IPS DF 19.7 (cell line): ENCODE measurements around the gene MZT2B.
"Not testable (repeated sequence)": the region's sequence is repeated elsewhere in the genome, so short reads cannot be mapped to it uniquely, and the experiment has no call there.

Experiments used
- DNase-seq: peaks from one replicate; pipeline ENCODE4 v3.0.0-alpha.2; 2013; ENCODE audit warnings: low read depth, low spot score

MZT2B gene

DNA sequence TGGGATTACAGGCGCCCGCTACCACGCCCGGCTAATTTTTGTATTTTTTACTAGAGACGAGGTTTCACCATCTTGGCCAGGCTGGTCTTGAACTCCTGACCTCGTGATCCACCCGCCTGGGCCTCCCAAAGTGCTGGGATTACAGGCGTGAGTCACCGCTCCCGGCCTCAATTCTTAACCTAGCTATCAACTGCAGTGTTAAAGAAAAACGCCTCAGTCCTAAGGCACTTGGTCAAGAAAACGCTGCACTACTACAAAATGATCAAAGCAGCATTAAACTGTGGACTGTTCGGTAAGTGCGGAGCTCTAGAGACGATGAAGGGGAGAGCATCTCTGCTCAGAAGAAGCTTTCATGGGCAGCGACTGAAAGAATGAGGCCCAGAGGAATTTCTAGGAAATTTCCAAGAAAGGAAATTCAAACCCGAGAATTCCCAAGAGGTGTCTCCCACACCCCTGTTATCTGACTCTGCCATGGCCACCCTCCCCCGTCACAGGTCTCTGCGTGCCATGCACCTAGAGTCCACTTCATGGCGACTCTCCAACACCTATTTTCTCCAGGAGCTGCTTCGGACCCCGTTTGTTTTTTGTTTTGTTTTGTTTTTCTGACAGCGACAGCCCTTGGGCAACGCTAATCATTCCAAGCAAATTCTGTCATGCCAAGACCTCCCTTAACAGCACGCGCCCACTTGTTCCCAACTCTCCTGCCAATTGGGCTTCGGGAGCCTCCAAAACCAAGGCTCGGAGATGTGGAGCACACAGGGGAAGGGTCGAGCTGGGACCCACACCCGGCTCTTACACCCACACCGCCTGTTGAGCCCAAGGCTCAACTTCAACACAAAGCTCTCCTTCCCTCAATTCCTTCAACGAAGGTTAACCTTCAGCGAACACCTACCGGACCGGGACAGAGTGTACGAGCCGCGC, 1.4 kb upstream of the MZT2B start:
- not testable (repeated sequence) for DNase-seq

DNA sequence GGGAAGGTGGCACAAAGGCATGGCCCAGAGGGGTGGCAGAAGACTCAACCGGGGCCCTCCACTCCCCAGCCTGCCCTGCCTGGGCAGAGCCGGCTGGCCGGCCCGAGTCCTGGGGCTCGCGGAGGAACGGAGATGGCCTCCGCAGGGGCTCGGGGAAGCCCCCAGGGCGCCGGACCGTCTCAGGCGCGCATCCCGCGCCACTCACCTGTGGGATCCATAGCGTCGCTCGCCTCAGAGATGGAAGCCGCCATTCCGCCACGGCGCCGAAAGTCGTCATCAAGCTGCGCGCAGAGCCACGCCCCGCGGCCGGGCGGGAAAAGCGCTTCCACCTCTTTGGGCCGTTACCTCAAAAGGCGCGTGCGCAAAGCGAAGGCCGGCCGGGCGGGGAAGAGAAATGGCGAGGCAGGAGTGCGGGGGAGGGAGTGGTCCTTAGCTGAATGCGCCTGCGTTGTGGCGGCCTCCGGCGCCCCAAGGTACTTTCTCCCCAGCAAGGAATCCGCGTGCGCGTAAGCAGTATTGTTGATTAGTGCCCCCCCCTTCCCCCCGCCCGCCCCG, 660 bp upstream of the MZT2B start, which contains the start of gene SMPD4:
Gene SMPD4, minus strand, starts transcription at position 278 of the 555 bp plus-strand sequence. CDS start 5,010 bp downstream, outside the sequence.
- DNase-seq, result peak; percentile 60

DNA sequence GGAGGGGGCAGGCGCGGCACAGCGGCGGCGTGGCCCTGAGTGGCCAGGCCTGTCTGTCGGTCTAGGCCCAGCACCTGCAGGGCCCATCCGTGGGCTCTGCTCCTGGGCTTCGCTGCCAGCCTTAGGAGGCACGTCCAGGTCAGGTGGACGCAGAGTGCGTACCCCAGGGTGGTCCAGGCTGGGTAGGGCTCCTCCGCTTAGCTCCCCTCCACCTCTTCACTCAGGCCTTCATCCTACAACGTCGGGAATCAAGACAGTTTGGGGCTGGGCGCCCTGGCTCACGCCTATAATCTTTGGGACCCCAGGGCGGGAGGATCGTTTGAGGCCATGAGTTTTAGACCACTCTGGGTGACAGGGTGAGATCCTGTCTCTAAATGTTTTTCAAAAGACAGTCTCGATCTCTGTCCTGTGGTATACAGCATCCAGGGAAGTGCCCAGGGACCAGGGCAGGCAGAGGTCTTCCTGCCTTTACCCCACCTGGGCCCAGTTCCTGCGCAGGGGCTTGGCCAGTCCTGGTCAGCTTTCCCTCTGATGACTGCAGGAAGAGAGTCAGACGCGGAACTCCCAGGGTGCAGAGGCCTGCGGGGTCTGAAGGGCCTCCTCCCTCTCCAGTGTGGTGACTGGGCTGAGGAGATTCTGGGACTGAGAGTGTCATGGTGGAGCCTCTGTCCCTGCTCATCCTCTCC, 907 bp downstream of the MZT2B start:
- not testable (repeated sequence) for DNase-seq

DNA sequence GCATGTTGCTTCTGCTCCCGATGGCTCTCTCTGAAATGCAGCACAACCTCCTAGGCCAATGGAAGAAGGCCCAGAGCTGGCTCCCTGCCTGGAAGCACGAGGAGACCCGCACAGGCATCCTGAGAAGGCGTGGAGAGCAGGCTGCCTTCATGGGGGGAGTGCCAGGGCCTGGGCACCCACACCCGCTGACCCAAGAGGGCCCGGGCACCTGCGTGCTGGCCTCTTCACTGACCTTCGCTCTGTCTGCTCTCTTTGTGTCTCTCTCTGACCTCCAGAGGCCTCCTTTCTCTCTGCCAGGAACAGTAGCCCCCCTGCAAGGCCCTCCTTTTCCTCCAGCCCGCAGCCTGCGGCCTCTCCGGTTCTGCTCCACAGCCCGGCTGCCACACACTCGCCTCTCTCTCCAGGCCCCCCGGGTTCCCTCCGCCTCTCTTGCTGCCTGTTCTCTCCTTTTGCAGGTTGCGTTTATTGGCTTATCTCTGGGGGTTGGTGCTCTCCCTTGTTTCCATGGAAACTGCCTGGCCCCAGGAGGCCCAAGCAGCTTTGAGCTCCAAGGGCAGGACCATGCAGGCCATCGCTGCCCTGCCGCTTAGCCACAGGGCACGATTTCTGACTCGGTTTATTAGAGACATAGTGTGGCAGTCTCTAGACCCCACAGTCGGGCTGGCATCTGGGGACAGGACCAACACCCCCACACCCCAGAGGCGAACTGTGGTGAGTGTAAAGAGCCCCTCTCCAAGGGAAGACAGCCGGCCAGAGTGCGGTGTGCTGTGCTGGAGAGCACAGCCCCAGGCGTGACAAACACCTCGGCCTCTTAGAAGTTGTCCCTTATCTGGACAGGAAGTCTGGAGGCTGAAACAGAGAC, 1.7 kb downstream of the MZT2B start:
- DNase-seq, result no peak

DNA sequence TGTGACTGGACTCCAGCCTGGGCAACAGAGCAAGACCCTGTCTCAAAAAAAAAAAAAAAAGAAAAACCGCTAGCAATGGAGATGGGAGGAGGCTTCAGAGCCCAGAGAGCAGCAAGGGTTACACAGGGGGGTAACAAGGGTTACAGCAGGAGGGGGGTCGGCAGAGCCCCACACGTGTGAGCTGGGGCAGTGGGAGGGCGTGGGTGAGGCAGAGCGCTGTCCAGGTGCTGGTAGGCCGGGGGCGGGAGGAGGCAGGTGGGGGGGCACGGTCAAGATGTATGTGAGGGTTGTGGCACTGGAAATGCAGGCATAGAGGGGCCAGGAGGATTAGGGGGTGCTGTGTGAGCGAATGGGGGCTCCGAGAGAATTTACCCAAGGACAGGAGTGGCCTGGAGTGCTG, 3.4 kb downstream of the MZT2B start:
- DNase-seq, result no peak

DNA sequence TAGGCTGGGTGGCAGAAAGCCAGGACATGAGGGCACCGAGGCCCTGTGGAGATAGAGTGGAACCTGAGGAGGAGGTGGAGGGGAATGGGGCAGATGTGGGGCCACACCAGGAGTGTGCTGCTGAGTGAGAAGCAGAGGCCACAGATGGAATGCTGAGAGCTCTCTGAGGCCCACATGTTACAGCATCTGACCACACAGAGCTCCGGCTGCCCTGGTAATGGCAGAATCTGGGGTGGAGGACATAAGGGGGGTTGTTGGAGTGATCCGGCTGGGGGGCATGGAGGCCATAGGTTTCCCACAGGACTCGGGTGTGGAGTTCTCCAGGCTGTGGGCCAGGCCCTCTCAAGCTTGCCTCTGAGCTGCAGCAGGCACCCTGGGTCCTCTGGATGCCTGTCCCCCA, 3.8 kb downstream of the MZT2B start:
- DNase-seq, result no peak

DNA sequence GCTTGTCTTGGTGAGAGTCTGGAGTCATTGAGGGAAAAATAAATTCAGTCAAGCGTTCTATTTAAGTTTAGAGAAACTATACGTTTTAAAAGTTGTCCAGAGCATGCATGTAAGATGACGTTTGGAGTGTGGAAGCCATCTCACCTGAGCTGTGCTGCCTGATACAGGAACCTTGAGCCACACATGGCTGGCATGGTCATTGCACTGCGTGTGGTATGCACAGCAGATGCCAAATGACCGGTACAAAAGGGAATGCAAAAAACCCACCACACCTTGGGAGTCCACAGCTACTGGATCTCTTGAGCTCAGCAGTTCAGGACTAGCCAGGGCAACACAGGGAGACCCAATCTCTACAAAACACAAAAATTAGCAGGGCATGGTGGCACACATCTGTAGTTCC, 4.3 kb downstream of the MZT2B start:
- no peak for DNase-seq

DNA sequence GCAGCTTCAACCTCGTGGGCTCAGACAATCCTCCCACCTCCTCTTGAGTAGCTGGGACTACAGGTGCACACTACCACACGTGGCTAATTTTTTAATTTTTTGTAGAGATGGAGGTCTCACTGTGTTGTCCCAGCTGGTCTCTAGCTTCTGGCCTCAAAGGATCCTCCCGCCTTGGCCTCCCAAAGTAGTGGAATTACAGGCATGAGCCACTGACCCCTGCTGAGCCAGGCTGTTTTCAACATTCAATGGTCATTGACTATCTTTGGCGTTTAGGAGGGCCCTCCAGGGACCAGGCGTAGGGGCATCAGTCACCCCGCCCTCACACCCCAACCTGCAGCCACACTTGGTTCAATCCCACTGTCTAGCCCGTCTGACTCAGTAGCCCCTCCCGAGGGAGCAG, 5.2 kb downstream of the MZT2B start:
- no peak for DNase-seq

DNA sequence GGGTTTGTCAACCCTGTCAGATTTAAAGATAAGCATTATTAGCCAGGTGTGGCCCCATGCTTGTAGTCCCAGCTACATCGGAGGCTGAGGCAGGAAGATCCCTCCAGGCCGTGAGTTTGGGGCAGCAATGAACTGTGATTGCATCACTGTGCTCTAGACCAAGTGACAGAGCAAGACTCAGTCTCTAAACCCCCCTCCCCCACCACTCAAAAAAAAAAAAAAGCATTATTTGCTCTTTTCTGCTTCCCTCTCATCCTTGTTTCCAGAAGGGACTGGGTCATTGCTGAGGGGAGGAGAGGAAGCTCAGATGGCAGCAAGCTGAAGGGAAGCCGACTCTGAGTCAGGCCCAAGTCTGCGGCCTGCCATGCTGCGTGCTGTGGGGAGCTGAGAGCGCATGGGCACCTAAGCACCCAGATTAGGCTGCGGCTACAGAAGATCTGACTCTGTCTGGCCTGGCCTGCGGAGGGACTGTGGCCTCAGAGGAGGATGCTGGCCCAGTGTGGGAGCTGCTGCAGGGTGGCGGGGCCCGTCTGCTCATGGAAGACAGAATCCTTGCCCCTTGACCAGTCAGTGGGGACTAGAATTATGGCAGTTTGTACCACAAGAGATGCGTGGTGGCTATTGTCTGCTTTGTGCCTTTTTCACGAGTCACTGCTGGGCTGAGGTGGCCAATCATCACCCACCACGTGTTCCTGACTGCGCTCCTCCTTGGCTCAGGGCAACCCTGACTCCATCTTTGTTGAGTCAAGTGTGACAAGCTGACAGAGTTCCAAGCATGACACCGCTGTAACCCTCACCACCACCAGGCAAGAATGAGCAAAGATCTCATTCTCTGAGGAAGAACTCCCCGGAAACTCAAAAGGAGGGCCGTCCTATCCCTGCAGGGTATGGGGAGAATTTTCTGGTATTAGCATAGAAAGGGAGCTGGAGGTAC, 6.1 kb downstream of the MZT2B start:
- DNase-seq, result not testable (repeated sequence)

DNA sequence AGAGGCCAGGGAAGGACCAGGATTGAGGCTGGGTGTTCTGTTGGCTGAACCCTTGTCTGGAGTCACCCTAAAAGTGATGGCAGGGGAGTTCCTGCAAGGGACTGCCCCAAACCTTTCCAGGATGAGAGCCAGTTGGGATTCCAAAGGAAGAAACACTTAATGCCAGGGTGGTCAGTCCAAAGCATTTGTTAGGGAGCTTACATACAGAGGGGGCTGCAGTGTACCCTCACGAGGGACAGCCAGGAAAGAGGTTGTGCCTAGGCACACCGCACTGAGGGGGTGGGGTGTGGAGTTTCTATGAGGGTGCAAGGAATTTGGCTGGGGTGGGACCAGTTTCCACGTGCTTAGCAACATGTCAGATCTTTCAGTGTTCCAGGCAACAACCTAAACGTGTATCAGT, 6.9 kb downstream of the MZT2B start:
- not testable (repeated sequence) for DNase-seq

DNA sequence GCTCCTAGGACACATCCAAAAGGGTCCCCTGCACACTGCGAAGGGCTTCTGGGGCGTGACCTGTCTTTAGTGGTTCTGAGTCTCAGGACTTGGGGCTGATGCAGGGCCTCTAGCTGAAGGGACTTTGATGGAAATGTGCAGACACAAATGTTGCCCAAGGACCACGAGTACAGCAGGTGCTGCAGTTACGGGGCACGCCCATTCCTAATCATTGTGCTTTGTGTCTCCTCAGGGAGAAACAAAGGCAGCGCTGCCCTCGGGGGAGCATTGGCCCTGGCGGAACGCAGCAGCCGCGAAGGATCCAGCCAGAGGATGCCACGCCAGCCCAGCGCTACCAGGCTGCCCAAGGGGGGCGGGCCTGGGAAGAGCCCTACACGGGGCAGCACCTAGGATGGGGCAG, 8.2 kb downstream of the MZT2B start:
- no peak for DNase-seq

DNA sequence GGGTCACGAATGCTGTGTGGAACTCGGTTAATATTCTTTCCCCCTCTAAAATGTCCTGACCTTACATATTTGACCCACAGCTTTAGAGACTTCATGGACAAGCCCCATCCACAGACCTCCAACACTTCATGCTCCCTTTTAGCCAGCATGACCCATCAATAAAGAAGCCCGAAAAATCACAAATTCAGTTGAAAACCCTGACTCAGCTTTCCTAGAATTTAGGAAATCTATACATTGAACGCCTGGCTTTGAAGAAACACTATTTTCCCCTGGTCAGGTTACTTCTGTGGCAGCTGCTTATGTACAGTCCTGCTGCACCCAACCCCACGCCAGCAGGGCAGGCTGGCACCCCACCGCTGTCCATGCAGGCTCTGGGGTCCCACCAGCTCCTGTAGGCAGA, 9.3 kb downstream of the MZT2B start:
- DNase-seq, result not testable (repeated sequence)

DNA sequence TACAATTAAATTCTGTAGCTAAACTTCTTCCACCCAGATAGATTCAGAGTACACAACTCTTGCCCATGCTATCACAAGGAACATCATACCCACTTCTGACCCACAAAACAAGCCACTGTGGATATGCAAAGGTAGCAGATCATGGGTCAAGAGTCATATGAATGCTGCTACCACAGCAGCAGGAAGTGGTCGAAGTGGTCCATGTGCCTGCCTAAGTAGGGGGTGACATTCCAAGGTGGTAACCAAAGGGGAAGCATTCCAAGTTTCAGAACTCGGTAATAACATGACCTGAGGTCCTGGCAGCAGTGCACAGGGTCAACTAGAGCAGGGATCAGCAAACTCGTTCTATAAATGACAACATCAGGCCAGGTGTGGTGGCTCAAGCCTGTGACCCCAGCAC, 10.4 kb downstream of the MZT2B start:
- not testable (repeated sequence) for DNase-seq

DNA sequence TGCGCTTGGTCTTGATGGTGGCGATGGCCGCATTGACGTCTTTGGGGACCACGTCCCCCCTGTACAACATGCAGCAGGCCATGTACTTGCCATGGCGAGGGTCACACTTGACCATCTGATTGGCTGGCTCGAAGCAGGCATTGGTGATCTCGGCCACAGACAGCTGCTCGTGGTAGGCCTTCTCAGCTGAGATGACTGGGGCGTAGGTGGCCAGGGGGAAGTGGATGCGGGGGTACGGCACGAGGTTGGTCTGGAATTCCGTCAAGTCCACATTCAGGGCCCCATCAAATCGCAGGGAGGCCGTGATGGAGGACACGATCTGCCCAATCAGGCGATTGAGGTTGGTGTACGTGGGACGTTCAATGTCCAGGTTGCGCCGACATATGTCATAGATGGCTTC, 11.8 kb downstream of the MZT2B start:
- not testable (repeated sequence) for DNase-seq

DNA sequence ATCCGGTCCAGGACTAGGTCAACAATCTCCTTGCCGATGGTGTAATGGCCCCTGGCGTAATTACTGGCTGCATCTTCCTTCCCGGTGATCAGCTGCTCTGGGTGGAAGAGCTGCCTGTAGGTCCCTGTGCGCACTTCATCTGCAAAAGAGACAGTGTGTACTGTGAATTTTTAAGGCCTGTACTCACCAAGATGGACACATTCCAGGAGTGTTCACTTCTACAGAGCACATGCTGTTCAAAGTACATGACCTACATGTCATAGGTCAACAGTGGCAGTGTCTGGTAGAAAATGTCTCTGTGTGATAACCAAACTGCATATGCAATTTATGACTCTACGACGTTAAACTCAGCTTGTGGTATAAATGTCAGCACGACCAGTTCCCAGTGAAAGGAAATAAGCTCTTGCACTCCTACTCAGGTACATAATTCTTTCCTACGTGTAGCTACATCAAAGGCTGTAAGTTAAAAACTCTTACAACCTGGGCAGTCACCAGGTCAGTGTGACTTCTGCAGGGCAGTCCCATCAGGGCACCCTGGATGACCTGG, 13.1 kb downstream of the MZT2B start:
- DNase-seq, result not testable (repeated sequence)

DNA sequence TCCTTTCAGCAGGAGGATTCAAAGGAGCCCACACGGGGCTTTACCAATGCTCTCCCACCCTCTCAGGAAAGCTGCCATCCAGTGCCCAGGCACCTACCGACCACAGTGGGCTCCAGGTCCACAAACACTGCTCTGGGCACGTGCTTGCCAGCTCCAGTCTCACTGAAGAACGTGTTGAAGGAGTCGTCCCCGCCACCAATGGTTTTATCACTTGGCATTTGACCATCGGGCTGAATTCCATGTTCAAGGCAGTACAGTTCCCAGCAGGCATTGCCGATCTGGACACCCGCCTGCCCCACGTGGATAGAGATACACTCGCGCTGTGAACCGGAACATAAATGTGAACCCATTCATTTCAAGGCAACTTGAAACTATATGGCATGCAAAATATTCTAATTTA, 14.0 kb downstream of the MZT2B start:
- DNase-seq, result not testable (repeated sequence)

DNA sequence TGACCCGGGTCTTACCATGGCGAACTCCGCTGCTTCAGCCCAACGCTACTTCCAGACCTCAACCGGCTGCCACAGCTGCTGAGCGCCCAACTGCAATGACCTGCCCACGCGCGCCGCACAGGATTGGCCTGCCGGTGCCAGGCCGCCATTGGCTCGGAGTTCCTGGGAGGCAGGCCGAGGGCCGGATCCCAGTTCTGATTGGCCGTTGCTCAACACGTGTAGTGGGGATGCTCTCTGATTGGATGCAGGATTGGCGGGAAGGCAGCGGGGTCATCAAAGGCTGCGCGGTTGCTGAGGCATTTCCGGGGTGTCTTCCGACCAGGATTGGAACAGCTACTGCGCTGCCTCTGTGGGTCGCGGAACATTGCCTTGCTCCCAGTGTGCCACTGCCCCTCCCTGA, 16.3 kb downstream of the MZT2B start, which contains the start of gene TUBA3E:
Gene TUBA3E, minus strand, starts transcription at position 97 of the 400 bp plus-strand sequence. Its CDS starts 79 bp downstream, at position 18.
- no peak for DNase-seq

DNA sequence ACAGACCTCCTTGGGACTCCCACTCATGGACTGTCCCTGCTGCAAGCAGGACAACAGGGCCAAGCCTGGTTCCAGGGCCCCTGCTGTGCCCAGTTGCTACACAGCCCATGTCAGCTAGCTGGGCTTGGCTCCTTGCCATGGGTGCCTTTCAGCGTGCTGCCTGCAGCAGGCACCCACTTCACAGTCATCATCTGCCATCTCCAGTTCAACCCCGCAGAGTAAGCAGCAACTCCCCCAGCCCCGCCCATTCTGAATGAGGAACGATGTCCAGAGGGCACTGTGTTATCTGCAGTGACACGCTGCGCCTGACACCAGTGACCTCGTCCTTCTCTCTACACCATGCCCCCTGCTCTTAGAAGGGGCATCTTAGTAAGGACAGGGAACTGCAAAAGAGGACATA, 20.5 kb downstream of the MZT2B start:
- not testable (repeated sequence) for DNase-seq

DNA sequence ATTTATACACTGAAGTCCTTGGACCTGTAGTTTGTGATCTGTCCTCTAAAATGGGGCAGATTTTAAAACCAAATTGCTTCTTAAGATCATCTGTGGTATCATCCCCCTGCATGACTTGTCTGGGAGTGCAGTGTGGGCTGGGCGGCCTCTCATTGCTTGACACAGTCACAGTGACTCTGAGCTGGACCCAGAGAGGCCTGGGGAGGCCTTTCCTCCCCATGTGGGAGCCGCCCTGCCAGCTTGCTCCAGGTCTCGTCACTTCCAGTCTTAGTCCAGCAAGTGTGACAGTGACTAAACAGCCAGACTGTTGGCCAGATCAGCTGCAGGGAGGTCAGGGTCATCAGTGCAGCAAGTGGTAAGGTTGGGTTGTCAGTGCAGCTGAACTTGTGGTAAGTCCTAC, 21.1 kb downstream of the MZT2B start:
- DNase-seq, result not testable (repeated sequence)

DNA sequence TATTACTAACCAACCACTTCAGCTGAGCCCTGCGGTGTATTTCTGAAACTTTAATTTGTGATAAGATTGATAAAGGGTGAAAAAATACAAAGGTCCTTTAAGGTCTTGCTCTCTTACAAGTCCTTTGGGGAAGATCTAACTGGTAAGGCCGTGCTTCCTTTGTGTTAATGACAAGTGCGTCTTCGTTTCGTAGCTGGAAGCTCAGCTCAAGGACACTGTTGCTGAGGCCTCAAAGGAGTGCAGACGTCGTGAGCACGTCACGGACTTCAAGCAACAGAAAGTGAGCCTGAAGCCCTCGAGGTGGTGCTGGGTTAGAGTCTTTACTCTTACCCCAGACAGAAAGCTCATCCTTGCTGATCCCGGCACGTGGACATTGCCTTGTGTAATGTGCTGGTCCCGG, 25.0 kb downstream of the MZT2B start:
- DNase-seq, result not testable (repeated sequence)
